Keratinocyte (primary cell): ENCODE measurements around the gene ITGBL1. TPM values are rescaled to one million over a fixed set of nuclear protein-coding genes. Genes with fewer than 3 reads are reported as not detected.

Source experiments
- DNase-seq: peaks from one replicate; pipeline ENCODE4 v3.0.0-alpha.2; 2011; ENCODE audit warnings: low read depth, missing footprints, low spot score
- FAIRE-seq: peaks from 2 replicates; lab custom pipeline; 2011; peaks lifted over from hg19 to GRCh38; lab: Jason Lieb, UNC
- H2AFZ ChIP-seq: 2 replicates; pipeline ENCODE4 v1.6.0; 2012; ENCODE audit warnings: low read length, control low read depth, inconsistent platforms; ENCODE audit not compliant: control insufficient read depth
- H3K27ac ChIP-seq: 2 replicates; pipeline ENCODE4 v1.5.1; 2011; ENCODE audit warnings: low read length; ENCODE audit not compliant: control insufficient read depth, insufficient read depth
- H3K27me3 ChIP-seq: 3 replicates; pipeline ENCODE4 v1.6.0; 2011; ENCODE audit warnings: low read length; ENCODE audit not compliant: control insufficient read depth, insufficient read depth; ENCODE audit errors: extremely low read depth
- H3K36me3 ChIP-seq, 2 experiments: 2 replicates in 1 of 2; 3 replicates in 1 of 2; pipeline ENCODE4 v1.5.1; 2011; ENCODE audit warnings: low read length in 2 of 2, mild to moderate bottlenecking in 1 of 2; ENCODE audit not compliant: control insufficient read depth in 2 of 2, insufficient read depth in 2 of 2; ENCODE audit errors: extremely low read depth in 1 of 2
- H3K4me1 ChIP-seq: 3 replicates; pipeline ENCODE4 v1.5.1; 2011; ENCODE audit warnings: low read length; ENCODE audit not compliant: control insufficient read depth, insufficient read depth; ENCODE audit errors: extremely low read depth
- H3K4me2 ChIP-seq: 3 replicates; pipeline ENCODE4 v1.6.0; 2011; ENCODE audit warnings: low read depth, low read length; ENCODE audit not compliant: control insufficient read depth, insufficient read depth; ENCODE audit errors: extremely low read depth
- H3K4me3 ChIP-seq, 3 experiments: fragments of 200-600 bp in 1 of 3; sonication (generic) in 1 of 3; 2 replicates in 2 of 3; 3 replicates in 1 of 3; pipeline ENCODE4 v1.5.1; 2011 to 2016; ENCODE audit warnings: low read length in 3 of 3, mild to moderate bottlenecking in 3 of 3, control low read depth in 2 of 3, inconsistent platforms in 1 of 3, low read depth in 1 of 3, mixed read lengths in 1 of 3, mixed run types in 1 of 3, moderate library complexity in 1 of 3; ENCODE audit not compliant: control insufficient read depth in 2 of 3, insufficient read depth in 2 of 3; ENCODE audit errors: extremely low read depth in 1 of 3
- H3K79me2 ChIP-seq: 2 replicates; pipeline ENCODE4 v1.6.0; 2012; ENCODE audit warnings: low read length; ENCODE audit not compliant: control insufficient read depth, insufficient read depth
- H3K9ac ChIP-seq: 3 replicates; pipeline ENCODE4 v1.6.0; 2011; ENCODE audit warnings: low read length; ENCODE audit not compliant: control insufficient read depth, insufficient read depth; ENCODE audit errors: extremely low read depth
- H3K9me1 ChIP-seq: 3 replicates; pipeline ENCODE4 v1.6.0; 2011; ENCODE audit warnings: low read length; ENCODE audit not compliant: control insufficient read depth, insufficient read depth; ENCODE audit errors: extremely low read depth
- H3K9me3 ChIP-seq: 2 replicates; pipeline ENCODE4 v1.5.1; 2012; ENCODE audit warnings: low read depth, low read length; ENCODE audit not compliant: control insufficient read depth
- H4K20me1 ChIP-seq: 3 replicates; pipeline ENCODE4 v1.6.0; 2011; ENCODE audit warnings: low read length; ENCODE audit not compliant: control insufficient read depth, insufficient read depth; ENCODE audit errors: extremely low read depth
- CTCF ChIP-seq, 3 experiments: IDR thresholded peaks in 1 of 3; conservative IDR thresholded peaks in 1 of 3; optimal IDR thresholded peaks in 1 of 3; 2 replicates in 2 of 3; 3 replicates in 1 of 3; pipeline versions ENCODE3 to v1.5.1; 2011; ENCODE audit warnings: low read length in 3 of 3, mild to moderate bottlenecking in 3 of 3, moderate library complexity in 2 of 3, control low read depth in 1 of 3, inconsistent platforms in 1 of 3; ENCODE audit not compliant: insufficient read depth in 2 of 3; ENCODE audit errors: extremely low read depth in 1 of 3
- EZH2 ChIP-seq: IDR thresholded peaks from one replicate; pipeline ENCODE4 v1.6.1; 2012; ENCODE audit warnings: inconsistent platforms, mild to moderate bottlenecking, low read length, moderate library complexity
- dilution Hi-C: fragments of 300-500 bp; cut with MboI; formaldehyde crosslinking; loops from one replicate; pipeline ENCODE4 v1.7.0; 2020; ENCODE audit warnings: low sequenced_read_pairs; ENCODE audit not compliant: extremely low pct_ligation_motif_present
- polyA plus RNA-seq, 5 experiments: library from polyadenylated mRNA; depleted of rRNA in 3 of 5; stranded (reverse) in 3 of 5; stranded (forward) in 1 of 5; unstranded in 1 of 5; fragments of >200 nt; gene quantifications; 1 replicate in 1 of 5; 2 replicates in 3 of 5; 3 replicates in 1 of 5; pipeline versions ENCODE4 v1.2.1 to v1.2.3, GENCODE V29; 2011 to 2012; ENCODE audit warnings: missing spikeins in 2 of 5, low read depth in 1 of 5, low replicate concordance in 1 of 5

Gene ITGBL1
- polyA plus RNA-seq, 1 donor (not counting 4 experiments of a cell fraction or from before 2014, with no cell fraction given), result 2.1 TPM

GRCh38 chr13:101726681-101727080 is 274.2 kb downstream of the ITGBL1 start:
- dilution Hi-C loops, result no loop called here
- no peaks in the 10 kb centered on the region for H3K79me2 ChIP-seq
- no peak for FAIRE-seq
- no peaks in the 10 kb centered on the region for H3K9me1 ChIP-seq
- no peaks in the 10 kb centered on the region for H3K9me3 ChIP-seq
- DNase-seq, result no peak
- no peaks in the 10 kb centered on the region for H3K4me1 ChIP-seq
- no peaks in the 10 kb centered on the region for H4K20me1 ChIP-seq
- H3K36me3 ChIP-seq, result no peaks in the 10 kb centered on the region
- no peak overlapping the region for H3K4me2 ChIP-seq
- no peak overlapping the region for H3K27ac ChIP-seq
- H3K27me3 ChIP-seq, result no peaks in the 10 kb centered on the region
- H3K9ac ChIP-seq, result no peak overlapping the region
- TF ChIP-seq CTCF (optimal IDR thresholded peaks at IDR 0.05 in 1 of 3, IDR thresholded peaks at IDR 0.05 in 1 of 3, conservative IDR thresholded peaks at IDR 0.05 in 1 of 3; ENCODE audit: extremely low read depth in 1 of 3, insufficient read depth in 2 of 3, low read length in 3 of 3) (no peak), EZH2 (no peak)
- no peak overlapping the region for H3K4me3 ChIP-seq
- no peak overlapping the region for H2AFZ ChIP-seq

- H3K79me2 ChIP-seq, result no peaks in the 10 kb centered on the region
- no peak overlapping the region for H2AFZ ChIP-seq
- TF ChIP-seq EZH2 (no peak), CTCF (optimal IDR thresholded peaks at IDR 0.05 in 1 of 3, IDR thresholded peaks at IDR 0.05 in 1 of 3, conservative IDR thresholded peaks at IDR 0.05 in 1 of 3; ENCODE audit: extremely low read depth in 1 of 3, insufficient read depth in 2 of 3, low read length in 3 of 3) (no peak)
- no peak for DNase-seq
- dilution Hi-C loops, result no loop called here
- no peak overlapping the region for H3K4me2 ChIP-seq
- FAIRE-seq, result no peak
- no peaks in the 10 kb centered on the region for H3K36me3 ChIP-seq
- H3K9ac ChIP-seq, result no peak overlapping the region
- no peaks in the 10 kb centered on the region for H3K9me3 ChIP-seq
- H3K27ac ChIP-seq, result no peak overlapping the region
- H3K27me3 ChIP-seq, result no peaks in the 10 kb centered on the region
- H3K4me1 ChIP-seq, result no peaks in the 10 kb centered on the region
- H4K20me1 ChIP-seq, result no peaks in the 10 kb centered on the region
- no peak overlapping the region for H3K4me3 ChIP-seq
- H3K9me1 ChIP-seq, result no peaks in the 10 kb centered on the region
Observed at GRCh38 chr13:101727118-101727517, 274.6 kb downstream of the ITGBL1 start.
